Esophagus (tissue), 2 donors: ENCODE measurements around the gene IPO13. TPM values are rescaled to one million over a fixed set of nuclear protein-coding genes. Genes with fewer than 3 reads are reported as not detected.

Experiments
- H3K27ac ChIP-seq, 2 donors: one replicate each; pipeline ENCODE4 v1.5.1; 2013; ENCODE audit warnings: low read depth in 2 of 2, mild to moderate bottlenecking in 2 of 2, inconsistent platforms in 1 of 2, low read length in 1 of 2, moderate library complexity in 1 of 2
- H3K27me3 ChIP-seq, 2 donors: one replicate each; pipeline ENCODE4 v1.6.1; 2013; ENCODE audit warnings: low read length in 2 of 2, control low read depth in 1 of 2, mild to moderate bottlenecking in 1 of 2; ENCODE audit not compliant: insufficient read depth in 2 of 2, control insufficient read depth in 1 of 2
- H3K36me3 ChIP-seq, 2 donors: one replicate each; pipeline ENCODE4 v1.6.1; 2013; ENCODE audit warnings: low read length in 1 of 2; ENCODE audit not compliant: control insufficient read depth in 2 of 2, insufficient read depth in 2 of 2
- H3K4me1 ChIP-seq, 2 donors: one replicate each; pipeline ENCODE4 v1.6.1; 2013; ENCODE audit warnings: low read length in 1 of 2; ENCODE audit not compliant: control insufficient read depth in 2 of 2, insufficient read depth in 2 of 2
- H3K4me3 ChIP-seq, 2 donors: one replicate each; pipeline ENCODE4 v1.5.1; 2013; ENCODE audit warnings: low read length in 2 of 2, mild to moderate bottlenecking in 2 of 2, low read depth in 1 of 2, moderate library complexity in 1 of 2
- H3K9me3 ChIP-seq, 2 donors: one replicate each; pipeline ENCODE4 v1.6.1; 2013; ENCODE audit warnings: mild to moderate bottlenecking in 2 of 2, low read depth in 1 of 2, low read length in 1 of 2, moderate library complexity in 1 of 2; ENCODE audit not compliant: control insufficient read depth in 2 of 2, insufficient read depth in 1 of 2
- WGBS, 2 donors: extraction: QIAGEN DNeasy Blood & Tissue Kit; methylation state at CpG; one replicate each; pipeline ENCODE4 v1.1.7; 2013; 5-methylcytosine and 5-hydroxymethylcytosine counted together
- polyA plus RNA-seq, 2 donors: library from polyadenylated mRNA; stranded (reverse); fragments of 200-250 nt; gene quantifications; one replicate each; pipeline ENCODE4 v1.2.3, GENCODE V29; 2013
- donor health status: healthy with polysubstance abuse.
- donor health status: Bipolar disorder and iron deficiency.

IPO13 gene
- polyA plus RNA-seq, 2 donors: 18.1 to 22.1 TPM

- Histone ChIP-seq H3K4me3 (no peak overlapping the region), H3K36me3 (peaks cover 10 to 33% of the 10 kb centered on the region in 2 donors), H3K4me1 (peaks cover 13 to 40% of the 10 kb centered on the region in 2 donors), H3K27me3 (no peaks in the 10 kb centered on the region), H3K27ac (peak overlapping the region in 1 of 2 donors; percentile 82), H3K9me3 (no peaks in the 10 kb centered on the region)
- WGBS, 2 donors: 59 to 60% methylated on average over 19 to 20 of the region's 20 CpGs
These were observed 34.4 kb downstream of the IPO13 start for GRCh38 chr1:43981135-43981491.

GRCh38 chr1:43981636-43982035 is 34.9 kb downstream of the IPO13 start:
- 92 to 96% methylated on average over 20 of the region's 20 CpGs for WGBS, 2 donors
- peaks cover 8 to 28% of the 10 kb centered on the region in 2 donors for H3K36me3 ChIP-seq
- peaks cover 13 to 35% of the 10 kb centered on the region in 2 donors for H3K4me1 ChIP-seq

DNA sequence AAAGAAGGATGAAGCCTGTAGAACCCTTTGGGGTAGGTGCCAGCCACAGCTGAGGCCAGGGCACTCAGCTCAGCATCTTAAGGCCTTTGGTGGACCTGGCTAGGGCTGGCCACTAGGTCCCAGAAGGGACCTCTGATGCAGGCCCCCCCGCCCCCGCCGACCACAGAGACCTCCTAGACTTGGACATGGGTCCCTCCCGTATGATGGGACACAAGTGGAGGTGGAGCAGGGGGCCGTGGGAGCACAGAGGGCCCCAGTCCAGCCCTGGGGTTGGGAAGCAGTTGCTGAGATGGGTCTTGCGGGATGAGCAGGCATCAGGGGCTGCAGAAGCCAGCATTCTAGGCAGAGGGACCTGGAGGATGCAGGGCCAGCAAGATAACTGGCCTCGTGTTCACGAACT is 35.5 kb downstream of the IPO13 start:
- Histone ChIP-seq H3K36me3 (peaks cover 5 to 23% of the 10 kb centered on the region in 2 donors), H3K4me3 (no peak overlapping the region), H3K27ac (no peak overlapping the region), H3K27me3 (no peaks in the 10 kb centered on the region), H3K4me1 (peaks cover 13 to 31% of the 10 kb centered on the region in 2 donors), H3K9me3 (no peaks in the 10 kb centered on the region)
- 91 to 95% methylated on average over 8 of the region's 8 CpGs for WGBS, 2 donors

More at GRCh38 chr1:43981636-43982035, 34.9 kb downstream of the IPO13 start:
- Histone ChIP-seq H3K9me3 (no peaks in the 10 kb centered on the region), H3K27me3 (no peaks in the 10 kb centered on the region), H3K4me3 (no peak overlapping the region), H3K27ac (no peak overlapping the region)

- 86 to 88% methylated on average over 15 of the region's 15 CpGs for WGBS, 2 donors
- Histone ChIP-seq H3K36me3 (peaks cover 5 to 19% of the 10 kb centered on the region in 2 donors), H3K4me3 (no peak overlapping the region), H3K9me3 (no peaks in the 10 kb centered on the region), H3K27ac (no peak overlapping the region), H3K4me1 (peaks cover 13 to 31% of the 10 kb centered on the region in 2 donors), H3K27me3 (no peaks in the 10 kb centered on the region)
These were observed 36.1 kb downstream of the IPO13 start for GRCh38 chr1:43982808-43983207.

DNA sequence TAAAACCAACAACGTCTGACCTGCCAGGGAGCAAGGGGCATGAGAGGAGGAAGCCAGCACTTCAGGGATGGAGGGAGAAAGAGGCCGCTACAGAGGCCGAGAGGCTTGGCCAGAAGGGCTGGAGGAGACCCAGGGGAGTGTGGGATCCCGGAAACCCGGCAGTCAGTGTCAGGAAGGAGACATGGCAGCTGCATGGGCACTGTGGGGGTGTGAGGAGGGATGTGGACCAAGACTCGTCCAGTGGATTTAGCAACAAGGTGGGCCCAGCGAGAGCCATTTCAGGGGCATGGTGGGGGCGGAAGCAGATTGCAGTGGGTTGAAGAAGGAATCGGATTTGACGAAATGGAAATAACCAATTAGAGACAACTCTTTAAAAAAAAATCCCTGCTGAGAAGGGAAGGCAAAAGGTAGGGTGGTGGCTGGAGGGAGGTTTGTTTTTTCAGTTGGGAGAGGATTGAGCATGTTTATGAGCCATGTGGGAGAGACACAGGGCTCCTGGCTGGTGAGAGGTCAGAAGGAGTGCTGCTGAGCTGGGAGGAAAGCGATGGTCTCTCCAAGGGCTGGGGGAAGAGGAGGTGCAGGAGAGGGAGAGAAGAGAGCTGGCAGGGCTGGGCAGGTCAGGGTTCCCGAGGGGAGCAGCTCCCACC is 36.6 kb downstream of the IPO13 start:
- Histone ChIP-seq H3K9me3 (no peaks in the 10 kb centered on the region), H3K4me3 (no peak overlapping the region), H3K27ac (no peak overlapping the region), H3K36me3 (peaks cover 5 to 19% of the 10 kb centered on the region in 2 donors), H3K27me3 (no peaks in the 10 kb centered on the region), H3K4me1 (peaks cover 13 to 31% of the 10 kb centered on the region in 2 donors)
- WGBS, 2 donors: 83 to 86% methylated on average over 12 of the region's 12 CpGs

GRCh38 chr1:43984855-43985254 is 38.1 kb downstream of the IPO13 start:
- H3K27ac ChIP-seq: no peak overlapping the region
- WGBS, 2 donors: 94% methylated on average over 15 to 16 of the region's 16 CpGs
- no peak overlapping the region for H3K4me3 ChIP-seq
- peaks cover 7 to 23% of the 10 kb centered on the region in 2 donors for H3K4me1 ChIP-seq
- no peaks in the 10 kb centered on the region for H3K27me3 ChIP-seq
- H3K36me3 ChIP-seq: peaks cover 5 to 19% of the 10 kb centered on the region in 2 donors
- no peaks in the 10 kb centered on the region for H3K9me3 ChIP-seq

DNA sequence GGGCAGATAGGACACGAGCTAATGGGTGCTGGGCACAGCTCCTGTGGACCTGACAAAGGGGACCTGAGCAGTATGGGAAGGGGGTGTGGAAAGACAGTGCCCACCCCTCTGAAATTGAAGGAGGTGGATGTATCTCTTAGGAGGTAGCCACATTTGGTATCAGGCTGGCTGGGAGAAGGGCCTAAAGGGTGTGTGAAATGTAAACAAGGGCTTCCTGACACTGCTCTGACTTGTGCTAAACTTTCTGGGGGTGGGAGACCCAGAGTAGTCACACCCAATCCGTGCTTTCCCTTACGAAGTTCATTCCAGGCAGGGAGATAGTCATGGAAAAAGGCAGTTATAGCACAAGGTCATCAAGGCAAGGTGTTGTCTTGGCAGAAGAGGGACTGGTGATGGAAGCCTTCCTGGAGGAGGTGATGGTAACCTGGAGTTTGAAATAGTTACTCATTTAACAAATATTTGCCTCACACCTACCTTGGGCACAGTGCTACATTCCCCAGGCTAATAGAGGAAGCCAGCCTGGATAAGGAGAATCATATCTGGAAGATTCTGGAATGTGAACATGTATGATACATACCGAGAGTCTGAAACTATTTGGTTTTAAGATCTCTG is 39.3 kb downstream of the IPO13 start:
- 67 to 72% methylated on average over 4 of the region's 4 CpGs for whole genome bisulfite sequencing, 2 donors
- H3K9me3 ChIP-seq: no peaks in the 10 kb centered on the region
- H3K4me1 ChIP-seq: peaks cover under 1 to 15% of the 10 kb centered on the region in 2 donors
- no peak overlapping the region for H3K4me3 ChIP-seq
- peaks cover 5 to 19% of the 10 kb centered on the region in 2 donors for H3K36me3 ChIP-seq
- no peaks in the 10 kb centered on the region for H3K27me3 ChIP-seq
- H3K27ac ChIP-seq: no peak overlapping the region

GRCh38 chr1:43986712-43987111 is 40.0 kb downstream of the IPO13 start:
- peaks cover 5 to 16% of the 10 kb centered on the region in 2 donors for H3K36me3 ChIP-seq
- no peaks in the 10 kb centered on the region for H3K9me3 ChIP-seq
- 70 to 71% methylated on average over 6 of the region's 6 CpGs for WGBS, 2 donors
- no peaks in the 10 kb centered on the region for H3K27me3 ChIP-seq
- H3K4me3 ChIP-seq: no peak overlapping the region
- H3K27ac ChIP-seq: no peak overlapping the region
- H3K4me1 ChIP-seq: peaks cover 0 to 10% of the 10 kb centered on the region in 2 donors

DNA sequence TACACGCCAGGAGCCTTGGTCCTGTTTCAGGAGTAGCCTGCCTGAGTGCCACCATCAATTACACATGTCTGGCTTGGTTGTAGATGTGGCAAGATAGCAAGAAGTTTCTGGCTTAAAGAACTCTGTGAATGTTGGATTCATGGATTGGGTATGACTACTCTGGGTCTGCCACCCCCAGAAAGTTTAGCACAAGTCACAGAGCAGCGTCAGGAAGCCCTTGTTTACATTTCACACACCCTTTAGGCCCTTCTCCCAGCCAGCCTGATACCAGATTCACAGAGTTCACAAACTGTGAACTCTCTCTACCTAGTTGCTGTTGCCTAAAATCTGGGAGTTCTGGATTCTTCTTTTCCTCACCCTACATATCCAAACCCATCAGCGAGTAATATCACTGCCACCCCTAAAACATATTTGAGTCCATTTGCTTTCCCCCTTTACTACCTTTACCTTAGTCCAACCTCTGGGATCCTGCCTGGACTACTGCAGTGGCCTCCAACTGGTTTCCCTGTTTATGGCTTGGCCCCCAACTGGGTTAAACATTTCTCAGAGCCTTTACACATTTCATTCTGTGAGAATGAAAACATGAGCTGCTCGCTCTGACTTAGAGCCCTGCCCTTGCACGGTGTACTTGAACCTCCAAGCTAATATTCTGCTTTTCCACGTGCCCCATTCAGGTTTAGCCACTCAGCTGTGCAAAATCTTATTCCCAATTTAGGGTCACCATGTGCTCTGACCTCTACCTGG is 40.6 kb downstream of the IPO13 start:
- H3K27me3 ChIP-seq: no peaks in the 10 kb centered on the region
- peaks cover 0 to 6% of the 10 kb centered on the region in 2 donors for H3K4me1 ChIP-seq
- no peak overlapping the region for H3K27ac ChIP-seq
- H3K4me3 ChIP-seq: no peak overlapping the region
- peaks cover 5 to 13% of the 10 kb centered on the region in 2 donors for H3K36me3 ChIP-seq
- no peaks in the 10 kb centered on the region for H3K9me3 ChIP-seq
- 77 to 82% methylated on average over 6 of the region's 6 CpGs for WGBS, 2 donors
